ENCODE results near the gene MICU1. TPM values are rescaled to one million over a fixed set of nuclear protein-coding genes. Genes with fewer than 3 reads are reported as not detected.

Gene MICU1
- polyA plus RNA-seq, 1 donor: 54.6 TPM

DNA sequence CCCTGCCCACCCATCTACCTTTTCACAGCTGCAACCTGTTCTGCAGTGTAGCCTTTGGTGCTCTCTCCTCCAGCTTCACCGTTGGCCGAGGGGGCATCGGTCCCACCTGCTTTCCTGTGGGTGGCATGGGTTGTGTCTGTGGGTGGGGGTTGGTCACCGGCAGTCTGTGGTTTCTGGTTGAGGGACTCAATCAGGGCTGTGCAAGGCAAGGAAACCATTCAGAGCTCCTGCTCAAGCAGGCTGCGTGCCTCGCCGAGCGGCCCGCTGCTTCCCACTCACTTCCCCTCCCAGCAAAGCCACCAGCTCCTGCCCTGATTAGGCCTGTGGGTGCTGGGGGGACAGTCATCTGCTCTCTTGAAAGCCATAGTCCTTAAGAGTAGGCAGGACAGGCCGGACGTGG is 280.9 kb downstream of the MICU1 start:
- no peak overlapping the region for H3K4me3 ChIP-seq (ENCODE audit: low read length)
- no CpG with 5 or more reads among the region's 11 CpGs for WGBS (ENCODE audit: insufficient coverage, low lambda C conversion rate)
- H3K9me3 ChIP-seq (ENCODE audit: control insufficient read depth, low read depth, low read length): no peaks in the 10 kb centered on the region

DNA sequence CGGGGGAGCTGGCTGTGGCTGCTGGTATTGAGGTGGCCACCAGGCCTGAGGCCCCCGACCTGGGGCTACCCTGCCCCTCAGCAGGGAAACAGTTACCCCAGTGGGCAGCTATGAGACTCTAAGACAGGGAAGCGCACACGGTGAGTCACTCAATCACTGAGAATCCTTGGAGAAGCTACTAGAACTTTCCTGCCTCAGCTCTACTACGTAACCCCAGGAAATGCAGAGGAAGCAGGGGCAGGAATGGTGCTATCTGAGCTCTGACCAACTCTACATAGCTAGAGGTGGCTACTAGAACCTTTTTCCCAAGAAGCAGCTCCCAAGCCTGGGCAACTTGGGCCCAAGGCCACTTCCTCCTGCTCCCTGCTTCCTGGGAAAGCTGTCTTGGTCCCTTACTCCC is 283.0 kb downstream of the MICU1 start:
- no peaks in the 10 kb centered on the region for H3K4me1 ChIP-seq (ENCODE audit: control insufficient read depth, insufficient read depth, low read length)
- DNase-seq: no peak
- no peaks in the 10 kb centered on the region for H3K27me3 ChIP-seq (ENCODE audit: control insufficient read depth, insufficient read depth, low read length)
- no peak overlapping the region for H3K4me3 ChIP-seq (ENCODE audit: low read length)
- WGBS (ENCODE audit: insufficient coverage, low lambda C conversion rate): no CpG with 5 or more reads among the region's 5 CpGs
- no peak overlapping the region for H3K27ac ChIP-seq (ENCODE audit: low read length)
- no peaks in the 10 kb centered on the region for H3K9me3 ChIP-seq (ENCODE audit: control insufficient read depth, low read depth, low read length)
- peaks cover 57% of the 10 kb centered on the region for H3K36me3 ChIP-seq (ENCODE audit: control insufficient read depth, insufficient read depth, low read length)

More for the DNA sequence above, 280.9 kb downstream of the MICU1 start:
- H3K36me3 ChIP-seq (ENCODE audit: control insufficient read depth, insufficient read depth, low read length): peaks cover 63% of the 10 kb centered on the region
- H3K27me3 ChIP-seq (ENCODE audit: control insufficient read depth, insufficient read depth, low read length): no peaks in the 10 kb centered on the region
- no peak overlapping the region for H3K27ac ChIP-seq (ENCODE audit: low read length)
- no peak for DNase-seq
- H3K4me1 ChIP-seq (ENCODE audit: control insufficient read depth, insufficient read depth, low read length): no peaks in the 10 kb centered on the region

DNA sequence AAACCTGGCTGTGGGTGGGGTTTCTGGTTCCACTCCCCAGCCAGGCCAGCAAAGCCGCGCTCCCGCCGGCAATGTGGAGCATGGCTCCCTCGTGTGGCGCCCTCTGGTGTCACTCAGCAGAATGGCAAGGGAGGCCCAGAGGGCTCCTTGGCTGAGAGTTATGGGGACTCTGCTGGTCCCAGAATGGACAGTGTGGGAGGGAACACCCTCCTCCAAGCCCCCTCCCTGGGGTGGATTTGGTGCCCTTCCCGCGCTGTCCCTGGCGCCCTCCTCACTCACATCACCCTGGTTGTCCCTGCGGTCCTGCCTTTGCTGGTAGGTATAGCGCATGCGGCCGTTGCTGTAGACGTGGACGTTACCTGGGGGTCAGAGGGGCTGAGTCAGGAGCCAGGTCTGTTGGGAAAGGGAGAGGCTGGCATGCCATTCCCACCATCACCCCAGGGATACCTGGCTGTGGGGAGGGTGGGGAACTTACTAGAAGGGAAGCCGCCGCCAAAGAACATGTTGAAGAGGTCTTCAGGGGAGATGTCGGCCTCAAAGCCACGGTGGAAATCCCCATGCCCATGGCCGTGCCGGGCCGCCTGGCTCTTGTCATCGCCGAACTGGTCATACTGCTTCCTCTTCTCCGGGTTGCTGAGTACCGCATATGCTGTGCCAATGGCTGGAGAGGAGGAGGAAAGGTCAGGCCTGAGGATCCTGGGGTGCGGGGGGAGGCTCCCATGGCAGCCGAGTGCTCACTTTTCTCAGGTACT is 285.2 kb downstream of the MICU1 start:
- DNase-seq: no peak
- WGBS (ENCODE audit: insufficient coverage, low lambda C conversion rate): no CpG with 5 or more reads among the region's 28 CpGs
- peaks cover 79% of the 10 kb centered on the region for H3K36me3 ChIP-seq (ENCODE audit: control insufficient read depth, insufficient read depth, low read length)
- no peaks in the 10 kb centered on the region for H3K27me3 ChIP-seq (ENCODE audit: control insufficient read depth, insufficient read depth, low read length)
- H3K9me3 ChIP-seq (ENCODE audit: control insufficient read depth, low read depth, low read length): no peaks in the 10 kb centered on the region
- no peaks in the 10 kb centered on the region for H3K4me1 ChIP-seq (ENCODE audit: control insufficient read depth, insufficient read depth, low read length)
- H3K27ac ChIP-seq (ENCODE audit: low read length): no peak overlapping the region
- H3K4me3 ChIP-seq (ENCODE audit: low read length): no peak overlapping the region

DNA sequence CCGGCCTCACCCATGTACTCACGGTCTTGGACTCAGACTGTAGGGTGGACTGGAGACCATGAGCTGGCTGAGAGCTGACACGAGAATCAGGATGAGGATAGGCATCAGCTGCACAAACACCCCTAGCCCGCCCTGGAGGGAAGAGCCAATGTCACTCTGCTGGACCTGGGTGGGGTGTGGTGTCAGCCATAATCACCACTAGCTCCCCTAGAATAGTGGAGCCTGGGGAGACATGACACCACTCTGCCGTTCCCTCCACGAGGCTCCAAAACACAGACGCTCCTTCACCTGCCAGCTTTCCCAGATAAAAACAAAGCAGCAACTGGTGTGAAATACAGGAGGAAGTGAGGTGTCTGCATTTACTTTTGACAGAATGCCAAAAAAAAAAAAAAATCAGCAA is 287.7 kb downstream of the MICU1 start:
- Histone ChIP-seq H3K27ac (ENCODE audit: low read length) (no peak overlapping the region), H3K9me3 (ENCODE audit: control insufficient read depth, low read depth, low read length) (no peaks in the 10 kb centered on the region), H3K36me3 (ENCODE audit: control insufficient read depth, insufficient read depth, low read length) (peaks cover 80% of the 10 kb centered on the region), H3K4me3 (ENCODE audit: low read length) (no peak overlapping the region), H3K27me3 (ENCODE audit: control insufficient read depth, insufficient read depth, low read length) (no peaks in the 10 kb centered on the region), H3K4me1 (ENCODE audit: control insufficient read depth, insufficient read depth, low read length) (peaks cover 3% of the 10 kb centered on the region)
- DNase-seq: no peak
- WGBS (ENCODE audit: insufficient coverage, low lambda C conversion rate): no CpG with 5 or more reads among the region's 7 CpGs

DNA sequence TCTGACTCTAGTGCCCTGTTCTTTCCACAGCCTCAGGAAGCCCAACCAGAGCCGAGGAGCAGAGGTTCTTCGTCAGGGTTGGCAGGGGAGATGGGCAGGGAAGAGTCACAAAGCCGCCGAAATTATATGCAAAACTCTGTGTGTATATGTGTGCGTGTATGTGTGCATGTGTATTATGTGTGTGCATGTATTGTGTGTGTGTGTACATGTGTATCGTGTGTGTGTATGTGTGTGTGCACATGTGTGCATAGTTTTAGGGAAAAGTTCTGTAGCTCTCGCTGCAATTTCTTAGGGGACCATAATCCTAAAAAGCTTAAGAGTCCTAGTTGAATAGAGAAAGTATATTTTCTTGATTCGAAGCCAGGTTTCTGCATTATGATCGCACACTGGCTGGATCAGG is 288.2 kb downstream of the MICU1 start:
- H3K9me3 ChIP-seq (ENCODE audit: control insufficient read depth, low read depth, low read length): no peaks in the 10 kb centered on the region
- 93% methylated on average over 2 of the region's 9 CpGs for WGBS (ENCODE audit: insufficient coverage, low lambda C conversion rate)
- H3K27ac ChIP-seq (ENCODE audit: low read length): no peak overlapping the region
- no peak overlapping the region for H3K4me3 ChIP-seq (ENCODE audit: low read length)
- H3K4me1 ChIP-seq (ENCODE audit: control insufficient read depth, insufficient read depth, low read length): peaks cover 3% of the 10 kb centered on the region
- peaks cover 76% of the 10 kb centered on the region for H3K36me3 ChIP-seq (ENCODE audit: control insufficient read depth, insufficient read depth, low read length)
- H3K27me3 ChIP-seq (ENCODE audit: control insufficient read depth, insufficient read depth, low read length): no peaks in the 10 kb centered on the region
- DNase-seq: no peak

DNA sequence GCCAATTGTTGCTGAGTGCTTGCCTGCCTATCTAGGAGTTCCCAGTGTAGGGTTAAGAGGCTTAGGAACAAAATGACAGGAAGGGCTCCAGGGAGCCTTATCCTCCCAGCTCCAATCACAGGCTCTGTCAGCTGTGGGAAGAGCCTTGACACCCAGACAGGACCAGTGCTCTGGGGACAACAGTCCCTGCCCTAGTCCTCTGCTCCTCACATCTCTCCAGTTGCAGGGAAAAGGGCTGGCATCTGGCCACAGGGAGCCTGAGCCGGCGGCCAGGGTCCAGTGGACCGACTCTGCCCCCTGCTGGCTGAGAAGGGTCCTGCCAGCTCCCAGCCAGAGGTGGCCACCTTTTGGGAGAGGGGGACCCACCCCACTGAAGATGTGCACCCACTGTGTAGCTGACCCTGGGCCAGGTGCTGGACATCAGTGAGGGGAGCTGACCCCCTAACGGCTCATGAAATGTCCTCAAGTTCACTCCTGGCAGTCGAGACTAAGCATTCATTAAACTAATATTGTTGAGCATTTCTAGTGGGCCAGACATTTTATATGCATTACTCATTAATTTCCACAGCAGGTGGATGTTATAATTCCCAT is 288.7 kb downstream of the MICU1 start:
- no peaks in the 10 kb centered on the region for H3K27me3 ChIP-seq (ENCODE audit: control insufficient read depth, insufficient read depth, low read length)
- peaks cover 7% of the 10 kb centered on the region for H3K4me1 ChIP-seq (ENCODE audit: control insufficient read depth, insufficient read depth, low read length)
- no peak overlapping the region for H3K4me3 ChIP-seq (ENCODE audit: low read length)
- no peak overlapping the region for H3K27ac ChIP-seq (ENCODE audit: low read length)
- H3K9me3 ChIP-seq (ENCODE audit: control insufficient read depth, low read depth, low read length): no peaks in the 10 kb centered on the region
- peaks cover 71% of the 10 kb centered on the region for H3K36me3 ChIP-seq (ENCODE audit: control insufficient read depth, insufficient read depth, low read length)
- peak in 1 of 2 donors; percentile 48 for DNase-seq
- no CpG with 5 or more reads among the region's 5 CpGs for WGBS (ENCODE audit: insufficient coverage, low lambda C conversion rate)

DNA sequence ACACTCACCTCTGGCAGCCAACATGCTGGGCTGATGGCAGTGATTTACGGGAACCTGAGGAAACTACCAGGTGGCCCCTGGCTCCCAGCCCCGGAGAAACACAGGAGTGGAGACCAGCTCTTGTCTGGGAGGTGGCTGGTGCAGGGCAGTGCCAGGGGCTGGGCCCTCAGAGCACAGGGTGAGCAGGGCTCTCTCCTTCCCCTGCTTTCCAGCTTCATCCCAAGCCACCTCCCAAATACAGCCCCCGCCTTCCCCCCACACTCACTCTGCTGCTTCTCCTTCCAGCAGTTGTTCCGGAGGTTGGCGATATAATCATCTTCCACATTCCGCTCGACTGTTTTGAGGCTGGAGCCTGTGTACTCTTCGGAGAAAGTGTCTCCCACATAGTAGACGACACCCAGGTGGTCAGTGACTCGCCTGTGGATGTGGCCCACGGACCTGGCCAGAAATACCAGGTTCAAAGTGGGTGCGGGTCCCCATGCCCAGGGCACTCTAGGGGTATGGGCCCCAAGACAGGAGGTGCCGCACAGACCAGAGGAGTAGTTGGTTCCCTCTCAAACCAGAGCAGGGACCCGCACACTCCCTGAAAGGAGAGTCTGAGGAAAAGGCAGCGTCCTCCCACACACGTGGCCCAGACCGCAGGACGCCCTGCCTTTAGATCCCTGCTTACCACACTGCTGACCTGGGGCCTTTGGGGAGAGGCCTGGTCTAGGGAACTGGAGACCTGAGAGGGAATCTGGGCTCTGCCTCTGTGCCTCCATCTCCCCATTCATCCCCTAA is 289.4 kb downstream of the MICU1 start:
- Histone ChIP-seq H3K27ac (ENCODE audit: low read length) (no peak overlapping the region), H3K4me3 (ENCODE audit: low read length) (no peak overlapping the region), H3K27me3 (ENCODE audit: control insufficient read depth, insufficient read depth, low read length) (no peaks in the 10 kb centered on the region), H3K9me3 (ENCODE audit: control insufficient read depth, low read depth, low read length) (no peaks in the 10 kb centered on the region), H3K36me3 (ENCODE audit: control insufficient read depth, insufficient read depth, low read length) (peaks cover 65% of the 10 kb centered on the region), H3K4me1 (ENCODE audit: control insufficient read depth, insufficient read depth, low read length) (peaks cover 14% of the 10 kb centered on the region)
- no peak for DNase-seq
- no CpG with 5 or more reads among the region's 18 CpGs for WGBS (ENCODE audit: insufficient coverage, low lambda C conversion rate)

DNA sequence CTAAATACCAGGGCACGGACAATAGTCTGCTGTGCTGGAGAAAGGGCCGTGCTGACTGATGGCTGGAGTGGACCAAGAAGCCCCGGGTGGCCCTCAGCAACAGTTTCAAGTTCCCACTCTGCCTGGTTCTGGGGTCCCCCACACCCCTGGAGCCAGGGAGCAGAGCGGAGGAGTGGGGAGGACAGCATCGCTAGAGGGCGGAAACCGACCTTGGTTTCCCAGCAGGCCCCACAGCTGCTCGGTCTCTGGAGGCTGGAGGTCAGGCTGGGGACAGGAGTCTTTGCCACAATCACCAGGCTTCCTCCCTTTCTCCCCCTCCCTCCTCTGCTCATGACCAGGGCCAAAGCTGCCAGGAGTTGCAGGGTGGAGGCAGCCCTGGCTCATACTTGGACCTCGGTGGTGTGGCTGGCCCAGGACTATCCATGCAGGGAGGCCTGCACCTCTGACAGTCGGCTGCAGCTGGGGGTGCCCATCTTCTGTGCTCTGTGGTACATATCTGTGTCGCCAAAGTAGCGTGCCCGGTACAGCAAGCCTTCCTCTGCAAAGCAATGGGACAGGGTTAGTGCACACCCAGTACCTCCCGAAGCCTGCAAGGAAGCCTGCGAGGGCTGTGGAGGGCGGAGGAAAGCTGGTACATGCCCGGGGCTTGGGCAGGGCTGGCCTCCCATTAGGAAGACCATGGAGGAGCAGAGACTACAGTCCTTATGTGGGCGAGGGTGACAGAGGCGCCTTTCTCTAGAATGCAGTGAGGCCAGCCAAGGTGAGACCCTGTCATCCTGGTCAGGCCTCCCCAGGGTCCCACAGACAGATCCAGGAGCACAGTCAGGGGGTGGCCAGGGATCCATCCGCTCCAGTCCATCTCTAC is 290.3 kb downstream of the MICU1 start:
- no peaks in the 10 kb centered on the region for H3K9me3 ChIP-seq (ENCODE audit: control insufficient read depth, low read depth, low read length)
- H3K36me3 ChIP-seq (ENCODE audit: control insufficient read depth, insufficient read depth, low read length): peaks cover 57% of the 10 kb centered on the region
- H3K27me3 ChIP-seq (ENCODE audit: control insufficient read depth, insufficient read depth, low read length): no peaks in the 10 kb centered on the region
- no CpG with 5 or more reads among the region's 20 CpGs for WGBS (ENCODE audit: insufficient coverage, low lambda C conversion rate)
- H3K4me1 ChIP-seq (ENCODE audit: control insufficient read depth, insufficient read depth, low read length): peaks cover 20% of the 10 kb centered on the region
- DNase-seq: no peak
- H3K27ac ChIP-seq (ENCODE audit: low read length): peak overlapping the region; percentile 9
- H3K4me3 ChIP-seq (ENCODE audit: low read length): no peak overlapping the region

DNA sequence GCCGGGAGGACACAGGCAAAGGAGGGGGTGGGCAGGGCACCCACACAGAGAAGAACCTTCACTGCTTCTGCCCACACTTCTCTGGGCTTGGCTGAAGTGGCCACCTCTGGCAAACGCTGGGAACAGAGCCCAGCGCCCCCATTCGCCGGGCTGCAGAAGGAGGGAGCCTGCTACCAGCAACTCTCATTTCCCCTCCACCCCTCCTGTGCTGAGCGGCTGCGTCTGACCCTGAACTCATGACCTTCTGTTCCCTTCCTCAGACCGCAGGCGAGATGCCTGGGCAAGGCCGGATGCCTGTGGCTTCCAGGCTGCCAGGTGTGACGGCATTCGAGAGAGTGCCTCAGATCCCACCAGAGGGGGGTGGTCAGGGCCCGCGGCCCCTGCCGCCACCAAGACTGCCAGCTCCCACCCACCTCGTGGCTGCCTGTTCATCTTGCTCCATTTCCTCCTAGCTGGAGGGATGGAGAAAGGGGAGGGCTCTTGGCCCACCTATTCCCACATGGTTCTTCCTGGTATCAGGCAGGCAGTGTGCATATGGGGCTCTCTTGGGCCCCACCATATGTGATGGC is 291.0 kb downstream of the MICU1 start:
- WGBS (ENCODE audit: insufficient coverage, low lambda C conversion rate): no CpG with 5 or more reads among the region's 16 CpGs
- peak overlapping the region; percentile 16 for H3K27ac ChIP-seq (ENCODE audit: low read length)
- no peaks in the 10 kb centered on the region for H3K9me3 ChIP-seq (ENCODE audit: control insufficient read depth, low read depth, low read length)
- peak; percentile 47 to 49 for DNase-seq
- H3K27me3 ChIP-seq (ENCODE audit: control insufficient read depth, insufficient read depth, low read length): no peaks in the 10 kb centered on the region
- H3K4me3 ChIP-seq (ENCODE audit: low read length): no peak overlapping the region
- peaks cover 20% of the 10 kb centered on the region for H3K4me1 ChIP-seq (ENCODE audit: control insufficient read depth, insufficient read depth, low read length)
- peaks cover 52% of the 10 kb centered on the region for H3K36me3 ChIP-seq (ENCODE audit: control insufficient read depth, insufficient read depth, low read length)

Measured in large intestine (tissue), 3 donors.